GM12873 (cell line): Measurements from ENCODE around the gene SPINK4.

Experiments
- TF ChIP-seq, protein P1 (sequence below): IDR thresholded peaks from 2 replicates; pipeline ENCODE4 v1.5.1; 2012; ENCODE audit warnings: low read depth, mild to moderate bottlenecking, moderate library complexity, low read length, control low read depth; ENCODE audit not compliant: insufficient read depth; ENCODE audit errors: missing control alignments

Gene SPINK4

DNA sequence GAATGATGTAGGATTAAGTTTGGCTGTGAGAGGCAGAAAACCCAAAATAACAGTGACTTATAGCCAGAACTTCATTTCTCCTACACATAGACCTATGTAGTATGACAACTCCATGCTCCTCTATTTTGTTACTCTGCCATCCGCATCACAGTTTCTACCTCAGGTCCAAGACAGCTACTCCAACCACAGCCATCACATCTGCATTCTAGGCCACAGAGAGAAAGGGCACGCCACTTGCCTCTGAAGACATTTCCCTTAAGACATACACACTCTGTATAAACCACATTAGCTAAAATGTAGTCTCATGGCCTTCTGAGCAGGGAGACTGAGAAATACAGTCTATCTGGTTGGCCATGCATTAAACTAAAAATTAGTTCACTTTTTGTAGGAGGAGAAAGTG lies 10.0 kb downstream of the SPINK4 start:
- TF ChIP-seq, protein P1, sequence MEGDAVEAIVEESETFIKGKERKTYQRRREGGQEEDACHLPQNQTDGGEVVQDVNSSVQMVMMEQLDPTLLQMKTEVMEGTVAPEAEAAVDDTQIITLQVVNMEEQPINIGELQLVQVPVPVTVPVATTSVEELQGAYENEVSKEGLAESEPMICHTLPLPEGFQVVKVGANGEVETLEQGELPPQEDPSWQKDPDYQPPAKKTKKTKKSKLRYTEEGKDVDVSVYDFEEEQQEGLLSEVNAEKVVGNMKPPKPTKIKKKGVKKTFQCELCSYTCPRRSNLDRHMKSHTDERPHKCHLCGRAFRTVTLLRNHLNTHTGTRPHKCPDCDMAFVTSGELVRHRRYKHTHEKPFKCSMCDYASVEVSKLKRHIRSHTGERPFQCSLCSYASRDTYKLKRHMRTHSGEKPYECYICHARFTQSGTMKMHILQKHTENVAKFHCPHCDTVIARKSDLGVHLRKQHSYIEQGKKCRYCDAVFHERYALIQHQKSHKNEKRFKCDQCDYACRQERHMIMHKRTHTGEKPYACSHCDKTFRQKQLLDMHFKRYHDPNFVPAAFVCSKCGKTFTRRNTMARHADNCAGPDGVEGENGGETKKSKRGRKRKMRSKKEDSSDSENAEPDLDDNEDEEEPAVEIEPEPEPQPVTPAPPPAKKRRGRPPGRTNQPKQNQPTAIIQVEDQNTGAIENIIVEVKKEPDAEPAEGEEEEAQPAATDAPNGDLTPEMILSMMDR: no peak

DNA sequence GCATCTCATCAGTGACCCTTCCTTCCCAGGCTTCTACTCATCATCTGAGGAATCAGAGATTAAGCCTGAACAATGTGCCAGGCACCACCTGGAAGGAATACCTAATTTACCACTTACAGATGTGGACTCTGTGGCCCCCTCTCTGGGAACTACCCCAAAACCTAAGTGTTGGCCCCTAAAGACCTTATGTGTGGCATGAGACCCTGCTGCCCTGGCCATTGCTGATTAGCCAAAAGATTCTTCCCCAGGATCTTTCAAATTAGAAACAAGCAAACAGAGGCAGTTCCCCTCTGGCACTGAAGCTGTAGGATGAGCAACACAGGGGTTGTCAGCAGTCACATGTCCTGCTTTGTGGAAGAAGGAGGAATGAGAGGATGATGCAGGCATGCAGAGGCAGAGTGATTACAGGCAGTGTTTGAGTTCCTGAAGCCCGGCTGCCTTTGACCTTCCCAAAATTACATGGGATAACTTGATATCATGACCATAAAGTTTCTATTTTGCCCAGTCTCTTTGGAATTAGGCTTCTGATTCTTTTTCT lies 10.6 kb downstream of the SPINK4 start:
- TF ChIP-seq, protein P1: no peak

DNA sequence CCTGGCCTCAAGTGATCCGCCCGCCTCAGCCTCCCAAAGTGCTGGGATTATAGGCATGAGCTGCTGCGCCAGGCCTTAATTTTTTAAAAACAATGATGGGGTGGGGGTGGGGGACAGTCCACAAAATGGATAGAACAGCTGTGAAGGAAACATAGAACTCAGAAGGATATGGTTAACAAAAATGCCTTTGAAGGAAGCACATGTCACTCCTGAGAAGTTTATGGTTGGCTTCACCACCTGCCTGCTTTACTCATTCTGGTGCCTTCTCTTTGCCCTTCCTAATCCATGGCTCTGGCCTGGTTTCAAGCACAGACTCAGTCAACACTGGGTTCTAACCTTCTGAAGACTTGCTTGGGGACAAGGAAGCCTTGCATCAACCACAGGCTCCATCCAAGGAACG lies 14.2 kb downstream of the SPINK4 start:
- TF ChIP-seq, protein P1: no peak

DNA sequence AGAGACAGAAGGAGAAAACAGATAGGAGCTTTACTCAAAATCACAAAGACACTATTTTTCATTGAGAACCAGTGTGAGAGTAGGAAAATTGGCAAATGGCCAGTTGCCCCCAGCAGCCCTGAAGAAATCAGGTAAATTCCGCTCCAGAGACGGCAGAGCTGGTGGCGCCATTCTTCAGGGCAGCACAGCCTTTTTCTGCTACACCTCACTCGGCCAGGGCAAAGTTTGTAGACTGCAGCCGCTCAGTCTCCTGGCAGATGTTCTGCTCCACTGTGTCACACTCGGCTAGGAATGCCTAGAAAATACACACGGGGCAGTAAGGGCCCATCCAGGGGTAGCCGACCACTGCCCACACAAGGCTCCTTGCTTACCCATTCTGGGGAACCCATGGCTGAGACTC lies 15.0 kb downstream of the SPINK4 start:
- TF ChIP-seq, protein P1: no peak

DNA sequence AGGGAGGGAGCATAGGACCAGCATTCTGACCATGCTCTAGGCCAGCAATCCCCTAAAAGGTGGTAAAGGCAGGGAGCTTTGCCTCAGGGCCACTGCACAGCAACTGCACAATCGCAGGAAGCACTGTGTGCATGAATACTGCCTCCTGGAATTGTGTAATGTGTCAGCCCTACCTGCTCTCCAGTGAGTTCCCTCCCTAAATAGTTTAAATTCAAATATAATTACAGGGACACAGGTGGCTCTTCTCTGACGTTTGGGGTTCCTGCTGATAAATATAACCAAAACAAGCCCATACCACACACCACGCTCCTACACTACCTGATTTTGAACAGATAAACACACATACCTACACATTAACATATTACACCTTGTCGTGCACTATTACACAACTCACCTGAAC lies 15.5 kb downstream of the SPINK4 start:
- TF ChIP-seq, protein P1: no peak

DNA sequence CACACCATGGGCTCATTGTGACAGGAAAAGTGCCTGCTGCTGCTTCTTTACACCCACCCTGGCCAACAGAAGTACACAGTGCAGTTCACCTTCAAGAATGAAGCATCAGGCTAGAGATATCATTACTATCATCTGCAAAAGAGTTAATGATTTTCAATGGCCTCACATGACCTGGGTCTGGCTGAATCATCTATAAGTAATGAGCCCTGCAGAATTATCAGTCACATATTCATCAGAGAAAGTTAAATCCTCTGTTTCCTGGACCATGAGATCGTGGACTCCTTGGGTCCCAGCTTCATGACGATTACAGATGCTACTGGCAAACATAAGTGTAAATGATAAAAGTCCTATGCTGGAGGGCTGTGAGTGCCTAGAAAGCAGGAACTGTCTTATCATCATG lies 16.3 kb downstream of the SPINK4 start:
- TF ChIP-seq, protein P1: no peak

DNA sequence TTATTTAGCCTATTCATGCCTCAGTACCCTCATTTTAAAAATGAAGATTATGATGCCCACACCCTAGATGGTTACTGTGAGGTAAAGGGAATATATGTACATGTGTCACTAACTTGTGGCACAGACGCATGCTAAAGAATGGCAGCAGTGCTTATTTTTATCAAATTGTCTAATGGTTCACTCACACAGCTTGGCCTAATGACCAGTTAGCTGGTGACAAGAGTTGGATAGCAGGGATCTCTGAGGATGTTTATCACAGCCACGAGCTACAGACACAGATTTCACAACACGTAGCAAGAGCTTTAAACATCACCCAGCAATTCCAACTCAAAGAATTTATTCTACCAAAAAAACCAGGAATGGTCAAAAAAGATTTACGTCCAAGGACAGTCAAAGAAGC lies 17.3 kb downstream of the SPINK4 start:
- TF ChIP-seq, protein P1: no peak

DNA sequence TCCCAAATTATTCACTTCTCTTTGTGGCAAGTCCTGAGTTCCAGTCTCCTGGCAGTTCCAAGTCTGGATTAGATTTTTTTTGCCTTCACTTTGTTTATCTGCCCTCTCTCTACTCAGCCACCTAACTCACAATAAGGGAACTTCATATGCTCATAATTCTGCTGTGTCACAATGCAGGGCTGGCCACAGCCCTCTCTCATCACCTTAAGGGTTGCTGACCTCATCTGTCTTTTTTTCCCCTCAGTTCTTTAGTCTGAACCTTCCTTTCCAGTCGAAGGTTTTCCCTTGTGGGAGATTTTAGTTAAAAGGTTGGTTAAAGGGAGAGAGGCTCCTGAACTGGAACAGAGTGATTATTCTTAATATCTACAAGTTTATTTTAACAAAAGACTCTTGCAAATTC lies 20.4 kb downstream of the SPINK4 start:
- TF ChIP-seq, protein P1: no peak
